IPS-NIHi7 (cell line): Measurements from ENCODE around the gene NAV2.

Experiments used
- DNase-seq: peaks from one replicate; pipeline ENCODE4 v3.0.0; 2012; ENCODE audit warnings: mixed read lengths; ENCODE audit errors: extremely low spot score

The NAV2 gene

DNA sequence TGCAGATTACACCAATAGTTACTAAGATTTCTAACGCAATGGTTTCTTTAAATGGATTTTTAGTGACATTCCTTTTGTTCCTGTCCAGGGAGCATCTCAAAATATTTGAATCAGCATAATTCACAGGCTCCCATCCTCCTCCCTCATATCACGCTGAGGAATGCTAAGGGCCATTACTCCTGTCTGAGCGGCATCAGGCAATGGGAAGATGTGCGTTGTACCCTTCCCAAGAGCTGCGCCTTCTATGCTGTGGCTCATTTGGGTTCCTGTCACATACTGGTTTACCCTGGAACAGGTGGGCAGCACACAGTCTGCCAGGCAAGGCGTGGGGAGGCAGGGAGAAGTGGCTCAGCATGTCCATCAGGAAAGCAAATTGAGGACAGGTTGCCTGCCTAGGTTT, 325.8 kb downstream of the NAV2 start:
- DNase-seq, result no peak

- no peak for DNase-seq
Measured at GRCh38 chr11:20038972-20039371, 326.3 kb downstream of the NAV2 start.

DNA sequence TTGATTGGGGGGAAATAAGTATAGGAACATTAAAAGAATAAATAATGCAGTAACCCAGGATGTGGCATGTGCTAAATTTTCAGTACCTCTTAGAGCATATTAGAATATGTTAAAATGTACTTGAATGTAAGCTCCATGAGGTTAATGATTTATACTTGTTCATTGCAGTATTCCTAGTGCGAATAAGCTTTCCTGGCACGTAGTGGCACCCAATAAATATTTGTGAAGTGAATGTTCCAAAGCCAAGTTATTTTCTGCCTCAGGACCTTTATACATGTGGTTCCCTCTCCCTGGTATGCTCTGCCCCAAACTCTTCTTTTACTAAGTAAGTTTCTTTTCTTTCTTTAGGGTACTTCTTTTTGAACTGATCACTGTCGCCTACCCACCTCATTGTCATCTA, 328.9 kb downstream of the NAV2 start:
- DNase-seq, result no peak

DNA sequence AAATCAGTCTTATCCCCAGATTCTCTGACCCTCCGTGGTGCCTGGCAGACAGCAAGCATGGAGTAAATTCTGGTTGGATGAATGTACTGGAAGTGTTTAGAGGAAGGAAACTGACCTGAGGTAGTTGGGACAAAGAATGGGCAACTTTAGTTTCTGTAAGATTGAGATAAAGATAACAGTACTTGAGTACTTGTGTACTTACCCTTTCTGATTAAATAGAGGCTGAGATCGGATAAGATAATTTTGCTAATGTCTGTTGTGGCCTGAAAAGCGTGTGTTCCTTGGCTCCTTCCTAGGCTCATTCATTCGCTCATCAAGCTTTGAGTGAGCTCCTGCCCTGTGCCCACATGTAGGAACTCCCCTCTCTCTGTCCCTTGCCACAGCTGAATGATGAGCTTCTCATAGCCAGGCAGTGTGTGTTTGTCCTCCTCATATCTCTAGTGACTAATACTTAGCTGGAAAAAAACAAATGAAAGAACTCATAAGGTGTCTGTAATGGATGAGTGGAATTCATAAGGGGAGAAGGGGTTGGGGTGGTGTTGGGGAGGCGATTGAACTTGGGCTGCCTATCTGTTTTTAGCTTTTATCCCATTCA, 329.5 kb downstream of the NAV2 start:
- DNase-seq, result no peak

DNA sequence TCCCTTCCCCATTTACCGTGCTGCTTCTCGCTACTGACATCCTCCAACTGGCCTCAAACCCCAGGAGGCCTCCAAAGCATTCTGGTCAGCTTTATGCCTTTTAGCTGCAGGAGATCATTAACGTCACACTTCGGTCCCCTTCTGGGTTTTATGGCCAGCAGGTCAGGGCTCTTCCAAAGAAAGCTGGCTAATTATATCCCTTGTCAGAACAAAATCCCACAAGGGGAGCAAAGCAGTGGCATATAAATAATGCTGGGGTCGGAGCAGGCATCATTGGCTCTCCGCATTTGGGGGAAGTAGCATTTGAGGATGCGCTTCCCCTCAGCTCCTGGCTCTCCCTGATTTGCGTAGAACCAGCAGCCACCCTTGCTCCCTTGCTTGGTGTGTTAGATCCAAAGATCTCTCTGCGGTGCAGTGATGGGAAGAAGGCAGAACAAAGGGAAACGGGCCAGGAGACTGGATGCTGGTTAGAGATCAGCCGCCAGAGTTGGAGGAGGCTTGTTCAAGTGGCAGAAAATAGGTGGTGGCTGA, 330.2 kb downstream of the NAV2 start:
- no peak for DNase-seq

GRCh38 chr11:20043992-20044391, 331.4 kb downstream of the NAV2 start:
- no peak for DNase-seq

GRCh38 chr11:20045098-20045688, 332.6 kb downstream of the NAV2 start:
- DNase-seq, result no peak

DNA sequence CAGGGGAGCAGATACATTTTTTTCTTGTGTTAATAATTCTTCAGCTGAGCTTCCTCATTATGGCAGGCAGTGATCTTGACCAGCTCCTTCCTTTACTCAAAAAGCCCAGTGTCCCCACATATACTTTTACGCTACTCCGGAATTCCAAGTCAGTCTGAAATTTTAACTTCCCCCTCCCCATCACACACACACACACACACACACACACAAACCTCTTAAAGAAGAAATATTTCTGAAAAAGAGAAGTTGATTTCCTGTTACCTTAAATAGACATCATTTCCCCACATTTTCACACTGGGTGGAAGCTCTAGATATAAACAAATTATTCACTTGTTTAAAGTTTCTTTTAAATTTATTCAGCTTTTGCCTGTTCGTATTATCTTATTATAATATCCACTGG, 333.8 kb downstream of the NAV2 start:
- no peak for DNase-seq

- DNase-seq, result no peak
Measured at GRCh38 chr11:20047006-20047768, 334.6 kb downstream of the NAV2 start.

GRCh38 chr11:20047769-20048154, 335.1 kb downstream of the NAV2 start:
- no peak for DNase-seq

DNA sequence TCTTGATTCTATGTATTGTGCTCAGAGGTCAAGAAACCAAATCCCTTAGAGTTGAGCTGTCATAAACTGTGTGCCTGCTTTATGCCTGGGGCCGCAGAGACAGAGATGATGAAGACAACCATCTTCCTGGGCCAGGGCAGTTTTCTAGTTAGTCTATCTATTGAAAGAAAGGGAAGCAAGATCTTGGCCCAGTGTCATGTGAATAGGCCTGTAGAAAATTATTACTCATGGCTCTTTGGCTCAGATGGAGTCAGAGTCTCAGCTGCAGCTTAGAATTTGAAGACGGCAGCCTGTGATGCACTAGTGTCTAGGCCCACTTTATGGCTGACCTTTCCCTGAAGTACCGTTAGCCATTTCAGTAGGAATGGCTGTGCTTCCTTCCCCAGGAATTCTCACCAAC, 335.6 kb downstream of the NAV2 start:
- no peak for DNase-seq

DNA sequence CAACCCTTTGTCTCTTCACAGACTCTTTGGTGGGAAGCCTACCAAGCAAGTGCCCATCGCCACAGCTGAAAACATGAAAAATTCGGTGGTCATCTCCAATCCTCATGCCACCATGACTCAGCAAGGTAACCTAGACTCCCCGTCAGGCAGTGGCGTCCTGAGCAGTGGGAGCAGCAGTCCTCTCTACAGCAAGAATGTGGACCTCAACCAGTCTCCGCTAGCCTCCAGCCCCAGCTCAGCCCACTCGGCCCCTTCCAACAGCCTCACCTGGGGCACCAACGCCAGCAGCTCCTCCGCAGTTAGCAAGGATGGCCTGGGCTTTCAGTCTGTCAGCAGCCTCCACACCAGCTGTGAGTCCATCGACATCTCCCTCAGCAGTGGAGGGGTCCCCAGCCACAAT, 336.1 kb downstream of the NAV2 start:
- no peak for DNase-seq

GRCh38 chr11:20049231-20049630, 336.6 kb downstream of the NAV2 start:
- no peak for DNase-seq

DNA sequence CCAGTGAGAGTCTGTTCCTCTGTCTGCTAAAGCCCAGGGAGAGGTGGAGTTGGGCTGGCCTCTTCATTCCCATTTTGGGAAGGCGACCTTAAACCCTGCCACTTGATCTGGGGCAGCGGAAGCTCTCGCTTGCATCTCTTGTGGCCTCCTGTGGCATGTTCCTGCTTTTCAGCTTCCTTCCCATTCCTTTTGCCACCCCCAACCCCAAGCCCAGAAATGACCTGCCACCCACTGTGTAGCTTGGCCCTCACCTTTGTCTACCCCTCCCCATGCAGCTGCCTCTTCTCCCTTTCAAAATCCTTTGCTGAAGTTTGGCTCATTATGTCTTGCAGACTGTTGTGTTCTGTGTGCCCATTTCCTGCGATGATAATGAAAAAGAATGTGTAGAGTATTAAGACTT, 337.4 kb downstream of the NAV2 start:
- DNase-seq, result no peak

GRCh38 chr11:20050551-20051333, 338.1 kb downstream of the NAV2 start:
- no peak for DNase-seq

GRCh38 chr11:20051469-20052399, 339.1 kb downstream of the NAV2 start:
- DNase-seq, result no peak

DNA sequence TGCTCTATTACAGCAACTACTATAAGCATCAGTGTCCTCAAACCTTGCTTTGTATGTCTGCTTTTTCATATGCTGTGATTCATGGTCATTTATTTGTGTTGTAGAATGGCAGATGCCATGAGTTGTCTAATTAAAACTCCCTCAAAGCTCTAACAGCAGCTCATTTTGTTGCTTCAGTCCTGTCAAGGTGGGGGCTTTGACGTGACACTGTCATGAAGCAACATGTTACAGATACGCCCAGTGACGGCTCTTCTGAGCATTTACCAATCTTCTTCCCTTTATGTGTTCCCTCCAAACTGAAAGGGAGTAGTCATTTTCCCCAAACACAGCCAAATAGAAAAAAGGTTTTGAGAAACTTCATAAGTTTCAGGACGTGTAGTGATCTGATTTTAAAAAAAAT, 340.9 kb downstream of the NAV2 start:
- DNase-seq, result no peak

- DNase-seq, result no peak
Measured at GRCh38 chr11:20054584-20054983, 341.9 kb downstream of the NAV2 start.

GRCh38 chr11:20055312-20055711, 342.7 kb downstream of the NAV2 start:
- no peak for DNase-seq

DNA sequence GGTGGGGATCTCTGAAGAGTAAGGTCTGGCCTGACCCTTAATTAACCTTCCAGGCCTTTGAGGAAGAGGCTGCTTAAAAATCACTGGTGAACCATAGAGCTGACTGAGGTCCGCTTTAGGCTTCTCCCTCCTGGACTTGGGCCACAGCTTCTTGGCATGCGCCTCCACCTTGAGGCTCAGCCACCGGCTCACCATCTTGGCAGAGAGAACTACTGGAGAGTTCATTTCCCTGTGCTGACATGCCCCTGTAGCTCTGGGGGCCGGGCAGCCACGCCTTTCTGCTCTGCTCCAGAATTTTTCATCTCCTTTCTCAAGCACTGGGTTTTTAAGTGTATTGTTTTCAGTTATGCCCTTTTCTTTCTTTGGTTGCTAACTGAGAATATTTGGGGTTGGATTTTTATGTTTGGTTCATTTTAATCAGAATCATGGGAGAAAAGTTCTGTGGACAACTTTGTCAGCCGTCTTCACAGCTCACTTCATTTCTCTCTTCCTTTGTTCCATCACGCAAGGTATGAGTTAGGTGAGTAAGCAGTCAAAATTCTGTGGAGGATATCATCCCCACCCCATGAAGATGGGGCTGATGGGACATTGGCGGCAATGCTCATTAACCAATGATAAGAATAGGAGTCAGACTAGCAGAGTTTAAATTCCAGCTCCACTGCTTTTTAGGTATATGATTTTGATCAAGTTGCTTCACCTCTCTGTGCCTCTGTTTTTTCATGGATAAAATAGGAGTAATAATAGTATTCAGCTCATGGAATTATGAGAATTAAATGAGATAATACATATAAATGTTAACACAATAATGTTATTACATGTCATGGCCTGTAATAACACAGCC, 343.7 kb downstream of the NAV2 start:
- no peak for DNase-seq
